Ammon's horn (tissue), 1 donor: ENCODE results near the gene CPA2.
"Not testable (repeated sequence)": the region's sequence is repeated elsewhere in the genome, so short reads cannot be mapped to it uniquely, and the experiment has no call there.

Experiments
- DNase-seq: peaks from one replicate; pipeline ENCODE4 v3.0.0-alpha.2; 2016; ENCODE audit warnings: low spot score

Gene CPA2

DNA sequence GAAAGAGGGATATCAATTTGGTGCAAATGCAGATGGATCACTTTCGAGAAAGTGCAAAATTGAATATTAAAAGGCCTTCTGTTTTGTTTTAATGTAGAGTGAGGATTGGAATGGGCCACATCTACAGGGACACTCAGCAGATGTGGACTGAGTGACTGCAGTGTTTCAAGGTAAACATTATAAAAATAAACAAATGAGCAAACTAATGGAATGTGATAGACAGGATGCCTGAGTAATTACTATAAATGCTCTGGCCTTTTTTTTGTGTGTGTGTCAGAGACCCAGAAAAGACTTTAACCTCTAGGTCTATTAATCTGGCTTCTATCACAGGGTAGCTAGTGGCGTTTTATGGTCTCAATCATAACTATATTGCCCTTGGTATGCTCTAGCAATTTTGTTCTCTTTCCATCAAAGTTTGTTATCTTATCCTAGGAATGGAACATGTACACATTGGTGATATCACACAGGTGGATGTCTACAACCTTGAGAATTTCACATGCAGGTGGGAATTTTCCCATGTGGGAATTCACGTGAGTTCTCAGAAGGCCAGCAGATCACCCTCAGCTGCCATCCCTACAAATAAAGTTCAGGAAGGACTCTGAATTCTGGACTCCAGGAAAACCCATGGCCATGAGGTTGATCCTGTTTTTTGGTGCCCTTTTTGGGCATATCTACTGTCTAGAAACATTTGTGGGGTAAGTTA lies at the start of gene CPA2:
CPA2 (plus strand) TSS at position 606 of the 703 bp plus-strand sequence; CDS start at position 625, 19 bp downstream.
- no peak for DNase-seq

DNA sequence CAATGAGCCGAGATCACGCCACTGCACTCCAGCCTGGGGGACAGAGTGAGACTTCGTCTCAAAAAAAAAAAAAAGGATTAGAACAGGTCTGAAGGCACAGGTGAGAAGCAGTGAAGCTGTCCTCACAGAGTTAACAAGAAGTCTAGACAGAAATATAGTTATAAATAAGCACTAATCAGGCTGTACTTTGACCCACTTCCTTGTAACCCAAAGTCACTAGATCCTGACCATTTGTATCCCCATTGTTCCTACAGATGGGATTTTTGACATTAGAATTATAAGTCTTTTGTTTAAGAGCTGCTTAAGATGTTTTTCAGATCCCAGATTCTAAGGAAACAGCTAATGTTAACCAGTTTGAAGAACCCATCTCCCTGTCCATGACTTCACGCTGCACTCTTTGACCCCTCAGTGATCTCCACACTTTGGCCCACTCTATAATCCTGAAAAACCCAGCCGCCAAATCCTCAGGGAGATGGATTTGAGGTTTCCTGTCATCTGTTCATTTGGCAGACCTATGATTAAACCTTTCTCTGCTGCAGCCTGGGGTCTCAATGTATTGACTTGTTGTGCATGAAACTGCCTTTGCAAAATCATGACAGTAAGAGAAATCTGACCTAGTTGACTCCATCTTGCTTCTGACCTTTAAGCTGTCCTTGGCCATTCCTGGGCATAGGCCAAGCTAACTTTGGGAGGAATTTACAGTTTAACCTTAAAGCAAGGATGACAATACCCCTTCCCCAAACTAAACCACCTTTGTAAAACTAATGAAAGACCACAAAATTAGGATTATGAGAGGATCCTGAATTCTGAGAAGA lies 47.6 kb upstream of the CPA2 start:
- DNase-seq, result no peak

DNA sequence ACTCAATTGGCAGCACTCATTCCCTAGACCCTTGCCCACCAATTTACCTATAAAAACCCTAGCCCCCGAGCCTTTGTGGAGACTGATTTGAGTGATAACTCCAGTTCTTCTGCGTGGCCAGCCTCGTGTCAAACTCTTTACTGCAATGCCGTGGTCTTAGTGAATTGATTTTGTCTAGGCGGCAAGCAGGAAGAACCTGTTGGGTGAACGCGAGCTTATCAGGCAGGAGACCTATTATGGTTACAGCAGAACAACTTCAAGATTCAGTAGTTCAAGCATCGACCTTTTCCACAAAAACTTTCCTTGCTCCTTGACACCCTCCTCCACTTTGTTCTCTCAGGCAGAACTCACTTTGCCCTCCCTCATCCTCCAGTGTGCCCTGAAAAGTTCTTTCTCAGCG lies 46.8 kb upstream of the CPA2 start:
- no peak for DNase-seq

DNA sequence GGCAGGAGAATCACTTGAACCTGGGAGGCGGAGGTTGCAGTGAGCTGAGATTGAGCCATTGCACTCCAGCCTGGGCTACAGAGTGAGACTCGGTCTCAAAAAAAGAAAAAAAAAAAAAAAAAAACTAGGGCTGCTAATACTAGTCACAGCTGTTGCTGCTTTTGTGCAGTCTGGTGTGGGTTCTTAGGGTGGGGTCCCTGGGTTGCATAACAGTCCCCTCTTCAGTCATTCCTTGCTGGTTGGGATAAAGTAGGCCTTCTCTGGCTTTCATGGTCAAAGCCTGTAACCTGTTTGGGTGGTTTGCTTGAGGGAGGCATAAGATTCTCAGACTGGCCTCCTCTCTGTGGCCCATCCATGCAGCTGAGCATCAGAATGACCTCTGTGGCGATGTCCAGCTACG lies 44.9 kb upstream of the CPA2 start:
- no peak for DNase-seq

DNA sequence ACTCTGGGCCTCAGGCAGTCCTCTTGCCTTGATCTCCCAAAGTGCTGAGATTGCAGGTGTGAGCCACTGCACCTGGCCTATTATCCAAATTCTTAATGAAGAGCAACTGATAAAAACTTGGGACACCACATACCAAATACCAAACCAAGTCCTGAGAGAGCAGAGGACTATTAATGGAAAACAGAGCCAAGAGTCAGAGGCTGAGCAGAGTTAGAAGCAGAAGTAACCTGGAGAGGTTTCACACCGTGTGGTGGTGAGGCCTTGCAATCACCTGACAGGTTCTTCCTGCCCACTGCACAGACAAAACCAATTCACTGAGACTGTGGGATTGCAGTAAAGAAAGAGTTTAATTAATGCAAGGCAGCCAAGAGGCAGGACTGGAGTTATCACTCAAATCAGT lies 43.0 kb upstream of the CPA2 start:
- DNase-seq, result no peak

DNA sequence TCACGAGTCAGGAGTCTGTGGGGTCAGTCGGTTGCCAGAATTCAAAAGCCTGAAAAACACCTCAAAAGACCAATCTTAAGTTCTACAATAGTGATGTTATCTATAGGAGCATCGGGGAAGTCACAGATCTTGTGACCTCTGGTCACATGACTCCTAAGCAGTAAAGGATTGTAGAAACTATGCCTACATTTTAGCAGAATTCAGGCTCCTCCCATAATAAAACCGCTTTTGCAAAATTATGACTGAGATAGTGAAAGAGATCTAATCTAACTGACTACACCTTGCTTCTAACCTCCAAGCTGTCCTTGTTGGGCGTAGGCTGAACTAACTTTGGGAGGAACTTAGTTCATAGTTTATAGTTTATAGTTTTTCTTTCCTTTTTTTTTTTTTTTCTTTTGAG lies 42.5 kb upstream of the CPA2 start:
- no peak for DNase-seq

DNA sequence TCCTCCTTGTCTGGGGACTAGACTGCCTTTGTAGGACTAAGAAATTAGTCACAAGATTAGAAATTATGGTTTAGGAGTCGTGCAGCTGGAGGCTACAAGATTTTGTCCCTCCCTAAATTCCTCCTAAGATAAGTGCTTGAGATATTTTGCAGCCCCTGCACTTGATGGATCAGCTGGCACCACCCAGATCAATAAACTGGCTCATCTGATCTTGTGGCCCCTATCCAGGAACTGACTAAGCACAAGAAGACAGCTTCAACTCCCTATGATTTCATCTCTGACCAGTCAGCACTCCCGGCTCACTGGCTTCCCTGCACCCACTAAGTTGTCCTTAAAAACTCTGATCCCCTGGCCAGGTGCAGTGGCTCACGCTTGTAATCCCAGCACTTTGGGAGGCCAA lies 41.7 kb upstream of the CPA2 start:
- DNase-seq, result not testable (repeated sequence)

DNA sequence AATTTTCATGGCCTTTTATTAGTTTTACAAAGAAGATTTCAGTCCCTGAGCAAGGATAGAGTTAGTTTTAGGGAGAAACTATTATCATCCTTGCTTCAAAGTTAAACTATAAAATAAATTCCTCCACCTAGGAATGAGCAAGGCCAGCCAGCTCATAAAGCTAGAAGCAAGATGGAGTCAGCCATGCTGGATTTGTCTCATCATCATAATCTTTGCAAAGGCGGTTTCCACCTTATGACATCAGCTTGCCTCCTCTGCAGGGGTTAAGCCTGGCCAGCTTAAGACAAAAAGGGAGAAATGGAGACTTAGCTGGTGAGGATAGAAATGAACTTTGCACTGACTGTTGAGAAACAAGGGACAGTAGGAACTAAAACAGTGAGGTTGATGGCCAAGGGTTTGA lies 40.3 kb upstream of the CPA2 start:
- DNase-seq, result no peak

DNA sequence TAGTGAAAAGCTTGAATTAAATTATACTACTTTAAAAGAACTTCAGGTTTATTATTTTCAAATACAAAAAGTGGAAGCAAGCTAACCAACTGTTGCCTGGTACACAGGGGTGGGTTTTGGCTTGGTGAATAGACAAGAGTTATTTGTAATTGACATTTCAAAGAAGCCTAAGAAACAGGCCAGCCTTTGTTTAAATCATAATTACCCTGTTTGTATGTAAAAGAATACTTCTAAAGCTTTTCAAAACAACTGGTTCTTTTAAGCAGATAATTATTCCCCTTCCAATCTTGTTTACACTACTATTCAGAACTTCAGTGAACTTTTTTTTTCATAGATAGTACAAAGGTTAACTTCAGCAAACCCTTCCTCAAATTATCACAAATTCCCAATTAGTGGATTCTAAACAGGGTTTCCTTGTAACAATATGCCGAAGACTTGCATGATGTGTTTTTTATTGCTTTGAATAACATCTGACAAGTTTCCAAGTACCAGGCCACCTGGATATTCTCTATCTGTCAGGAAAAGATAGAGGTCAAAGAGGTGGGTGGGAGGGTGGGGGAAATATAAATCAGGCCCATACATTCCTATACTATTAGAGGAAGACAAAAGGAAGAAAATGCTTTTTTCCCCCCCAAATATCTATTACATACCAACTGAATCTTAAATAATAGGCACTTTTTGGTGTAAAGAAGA lies 38.6 kb upstream of the CPA2 start:
- DNase-seq, result peak; percentile 67

DNA sequence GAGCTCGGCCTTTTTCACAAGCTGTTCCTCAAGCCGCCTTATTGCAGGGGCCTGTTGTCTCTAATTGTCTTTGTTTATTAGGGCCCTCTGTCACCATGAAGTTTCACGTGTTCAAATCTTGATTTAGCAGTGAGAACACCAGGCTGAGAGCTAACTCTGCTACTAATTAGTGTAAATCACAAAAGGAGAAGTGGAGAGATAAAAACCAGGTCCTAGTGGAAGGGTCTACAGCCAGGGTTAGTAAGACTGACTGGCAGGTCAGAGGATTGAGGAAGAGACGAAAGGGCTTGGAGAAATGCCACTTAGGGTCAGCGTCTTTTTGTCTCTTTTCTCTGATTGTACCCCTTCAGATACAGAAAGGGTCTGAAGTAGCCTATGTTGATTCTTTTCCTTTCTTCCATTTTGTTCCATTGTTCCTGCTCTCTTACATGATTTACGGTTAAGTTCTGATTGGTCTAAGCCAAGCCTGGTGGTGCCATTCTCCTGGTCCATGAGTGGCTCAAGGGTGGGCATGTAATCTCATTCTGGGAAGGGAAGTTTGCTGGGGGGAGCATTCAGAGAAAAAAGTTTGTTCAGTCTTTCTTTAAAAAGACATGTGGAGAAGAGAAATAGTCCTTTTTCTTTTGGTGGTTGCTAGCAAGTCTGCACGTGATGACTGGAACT lies 37.7 kb upstream of the CPA2 start:
- no peak for DNase-seq

DNA sequence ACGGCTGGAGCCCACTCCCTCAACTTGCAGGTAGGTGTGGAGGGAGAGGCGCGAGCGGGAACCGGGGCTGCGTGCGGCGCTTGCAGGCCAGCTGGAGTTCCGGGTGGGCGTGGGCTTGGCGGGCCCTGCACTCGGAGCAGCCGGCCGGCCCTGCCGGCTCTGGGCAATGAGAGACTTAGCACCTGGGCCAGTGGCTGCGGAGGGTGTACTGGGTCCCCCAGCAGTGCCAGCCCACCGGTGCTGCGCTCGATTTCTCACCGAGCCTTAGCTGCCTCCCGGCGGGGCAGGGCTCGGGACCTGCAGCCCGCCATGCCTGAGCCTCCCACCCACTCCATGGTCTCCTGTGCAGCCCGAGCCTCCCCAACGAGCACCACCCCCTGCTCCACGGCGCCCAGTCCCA lies 36.7 kb upstream of the CPA2 start:
- not testable (repeated sequence) for DNase-seq

DNA sequence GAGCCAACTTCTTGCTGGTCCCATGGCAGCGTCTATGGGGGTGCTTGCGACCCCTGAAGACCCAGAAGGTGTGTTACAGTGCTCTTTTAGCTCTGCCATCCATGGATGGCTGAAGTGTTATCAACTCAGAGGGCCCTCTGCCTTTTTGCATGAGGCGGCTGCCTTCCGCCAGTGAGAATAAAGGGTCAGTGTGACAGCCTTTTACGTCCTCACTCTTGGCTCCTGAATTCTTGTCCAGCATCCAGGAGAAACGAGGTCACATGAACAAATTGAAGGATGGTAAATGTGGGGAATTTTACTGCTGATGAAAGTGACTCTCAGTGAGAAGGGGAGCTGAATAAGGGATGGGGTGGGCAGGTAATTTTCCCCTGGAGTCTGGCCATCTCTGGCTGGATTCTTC lies 34.9 kb upstream of the CPA2 start:
- DNase-seq, result peak; percentile 14

DNA sequence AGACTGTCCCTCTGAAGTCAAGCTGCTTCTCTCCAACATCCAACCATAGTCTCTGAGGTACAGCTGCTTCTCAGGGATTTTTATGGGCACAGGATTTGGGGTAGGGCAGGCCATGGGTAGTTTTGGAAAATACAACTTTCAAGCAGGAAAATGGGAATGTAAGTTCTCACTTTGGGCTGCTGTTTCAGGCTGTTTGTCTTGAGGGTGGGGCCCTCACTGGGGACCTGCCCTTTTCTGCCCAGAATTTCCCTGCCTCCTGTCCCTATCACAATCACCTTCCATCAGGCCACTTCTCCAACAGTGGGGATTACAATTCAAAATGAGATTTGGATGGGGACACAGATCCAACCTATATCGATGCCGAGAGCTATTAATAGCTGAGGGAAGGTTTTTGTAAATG lies 34.5 kb upstream of the CPA2 start:
- DNase-seq, result no peak

DNA sequence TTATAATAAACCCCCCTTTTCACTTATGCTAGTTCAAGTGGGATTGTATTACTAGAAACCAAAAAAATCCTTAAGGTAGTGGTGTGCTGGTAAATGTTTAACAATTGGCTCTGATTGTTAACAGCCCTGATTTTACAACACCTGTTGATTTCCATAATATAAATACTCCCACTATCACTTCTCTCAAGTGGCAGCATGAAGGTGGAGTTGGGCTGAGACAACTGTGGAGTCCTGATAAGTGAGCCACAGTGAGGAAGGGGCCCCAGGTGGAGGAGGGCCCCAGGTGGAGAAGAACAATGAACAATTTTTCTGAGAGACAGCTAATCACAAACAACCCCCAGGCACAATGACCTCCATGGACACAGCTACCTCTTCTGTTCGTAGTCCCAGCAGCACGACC lies 32.6 kb upstream of the CPA2 start:
- no peak for DNase-seq

DNA sequence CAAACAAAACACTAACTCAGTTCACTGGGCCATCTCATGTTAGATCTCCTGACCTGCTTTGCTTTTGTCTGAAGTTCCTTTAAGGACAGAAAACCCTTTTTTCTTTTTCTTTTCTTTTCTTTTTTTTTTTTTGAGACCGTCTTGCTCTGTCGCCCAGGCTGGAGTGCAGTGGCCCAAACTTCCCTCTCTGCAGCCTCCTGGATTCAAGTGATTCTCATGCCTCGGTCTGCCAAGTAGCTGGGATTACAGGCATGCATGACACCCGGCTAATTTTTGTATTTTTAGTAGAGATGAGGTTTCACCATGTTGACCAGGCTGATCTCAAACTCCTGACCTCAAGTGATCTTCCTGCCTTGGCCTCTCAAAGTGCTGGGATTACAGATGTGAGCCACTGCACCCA lies 30.3 kb upstream of the CPA2 start:
- DNase-seq, result not testable (repeated sequence)

DNA sequence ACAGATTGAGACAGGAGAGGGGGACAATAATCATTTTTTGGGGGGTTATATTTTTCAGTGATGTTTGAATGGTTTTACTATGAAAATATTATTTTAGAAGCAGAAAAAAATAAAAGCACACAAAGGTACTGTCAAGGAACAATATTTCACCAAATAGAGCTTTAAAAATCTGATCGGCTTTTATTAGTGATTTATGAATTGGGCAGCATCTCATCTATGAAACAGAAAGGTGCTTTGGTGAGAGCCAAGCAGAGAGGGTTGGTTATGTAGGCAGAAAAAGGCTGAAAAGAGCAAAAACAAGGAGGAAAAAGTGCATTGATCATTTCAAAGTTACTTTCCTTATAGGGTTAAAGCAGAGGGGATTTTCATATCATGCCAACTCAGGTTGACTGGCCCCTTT lies 26.4 kb upstream of the CPA2 start:
- no peak for DNase-seq

DNA sequence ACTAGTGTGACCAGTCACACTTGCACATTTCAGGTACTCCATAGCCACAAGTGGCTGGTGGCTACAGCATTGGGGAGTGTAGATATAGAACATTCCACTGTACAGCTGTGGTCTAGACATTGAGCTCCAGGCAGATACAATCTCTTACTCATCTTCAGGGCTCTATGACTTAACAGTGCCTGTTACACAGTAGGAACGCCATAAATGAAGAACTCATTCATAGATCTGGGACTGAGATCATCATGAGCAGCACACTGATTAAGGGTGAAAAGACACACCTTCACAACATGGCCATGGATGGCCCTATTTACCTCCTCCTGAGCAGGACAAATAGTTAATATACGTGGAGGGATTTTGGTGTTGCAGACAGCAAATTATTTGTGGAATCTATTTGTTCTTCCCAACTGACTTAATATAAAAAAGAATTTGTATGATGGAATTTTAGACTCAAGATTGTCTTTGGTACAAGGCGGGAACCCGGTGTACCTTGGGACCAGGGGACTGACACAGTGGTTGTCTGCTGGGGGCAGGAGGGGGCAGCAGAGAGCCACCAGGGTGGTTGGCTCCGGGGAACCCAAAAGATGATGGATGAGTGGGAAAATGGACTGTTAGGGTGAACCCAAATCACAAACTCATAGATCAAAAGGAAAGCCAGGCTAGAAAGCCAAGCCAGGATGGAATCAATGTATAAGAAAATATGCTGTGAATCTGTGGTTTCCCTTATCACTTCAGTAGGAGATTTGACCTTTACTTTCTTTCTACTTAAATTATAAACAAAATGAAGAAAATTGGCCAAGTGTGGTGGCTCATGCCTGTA lies 24.3 kb upstream of the CPA2 start:
- peak; percentile 56 for DNase-seq

DNA sequence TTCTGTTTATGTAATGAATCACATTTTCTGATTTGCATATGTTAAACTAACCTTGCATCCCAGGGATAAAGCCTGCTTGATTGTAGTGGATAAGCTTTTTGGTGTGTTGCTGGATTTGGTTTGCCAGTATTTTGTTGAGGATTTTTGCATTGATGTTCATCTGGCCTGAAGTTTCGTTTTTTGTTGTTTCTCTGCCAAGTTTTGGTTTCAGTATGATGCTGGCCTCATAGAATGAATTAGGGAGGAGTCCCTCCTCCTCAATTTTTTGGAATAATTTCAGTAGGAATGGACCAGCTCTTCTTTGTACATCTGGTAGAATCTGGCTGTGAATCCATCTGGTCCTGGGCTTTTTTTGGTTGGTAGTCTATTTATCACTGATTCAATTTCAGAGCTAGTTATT lies 23.2 kb upstream of the CPA2 start:
- not testable (repeated sequence) for DNase-seq

DNA sequence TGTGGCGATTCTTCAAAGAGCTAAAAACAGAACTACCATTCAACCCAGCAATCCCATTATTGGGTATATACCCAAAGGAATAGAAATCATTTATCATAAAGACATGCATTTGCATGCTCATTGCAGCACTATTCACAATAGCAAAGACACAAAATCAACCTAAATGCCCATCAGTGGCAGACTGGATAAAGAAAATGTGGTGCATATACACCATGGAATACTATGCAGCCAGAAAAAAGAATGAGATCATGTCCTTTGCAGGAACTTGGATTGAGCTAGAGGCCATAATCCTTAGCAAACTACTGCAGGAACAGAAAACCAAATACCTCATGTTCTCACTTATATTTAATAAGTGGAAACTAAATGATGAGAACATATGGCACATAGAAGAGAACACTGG lies 20.2 kb upstream of the CPA2 start:
- not testable (repeated sequence) for DNase-seq

DNA sequence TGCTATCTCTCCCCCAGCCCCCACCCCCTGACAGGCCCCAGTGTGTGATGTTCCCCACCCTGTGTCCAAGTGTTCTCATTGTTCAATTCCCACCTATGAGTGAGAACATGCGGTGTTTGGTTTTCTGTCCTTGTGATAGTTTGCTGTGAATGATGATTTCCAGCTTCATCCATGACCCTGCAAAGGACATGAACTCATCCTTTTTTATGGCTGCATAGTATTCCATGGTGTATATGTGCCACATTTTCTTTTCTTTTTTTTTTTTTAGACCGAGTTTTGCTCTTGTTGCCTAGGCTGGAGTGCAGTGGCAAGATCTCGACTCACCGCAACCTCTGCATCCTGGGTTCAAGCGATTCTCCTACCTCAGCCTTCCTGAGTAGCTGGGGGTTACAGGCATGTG lies 17.8 kb upstream of the CPA2 start:
- not testable (repeated sequence) for DNase-seq

DNA sequence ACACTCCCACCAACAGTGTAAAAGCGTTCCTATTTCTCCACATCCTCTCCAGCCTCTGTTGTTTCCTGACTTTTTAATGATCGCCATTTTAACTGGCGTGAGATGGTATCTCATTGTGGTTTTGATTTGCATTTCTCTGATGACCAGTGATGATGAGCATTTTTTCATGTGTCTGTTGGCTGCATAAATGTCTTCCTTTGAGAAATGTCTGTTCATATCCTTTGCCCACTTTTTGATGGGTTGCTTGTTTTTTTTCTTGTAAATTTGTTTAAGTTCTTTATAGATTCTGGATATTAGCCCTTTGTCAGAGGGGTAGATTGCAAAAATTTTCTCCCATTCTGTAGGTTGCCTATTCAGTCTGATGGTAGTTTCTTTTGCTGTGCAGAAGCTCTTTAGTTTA lies 17.0 kb upstream of the CPA2 start:
- DNase-seq, result not testable (repeated sequence)

DNA sequence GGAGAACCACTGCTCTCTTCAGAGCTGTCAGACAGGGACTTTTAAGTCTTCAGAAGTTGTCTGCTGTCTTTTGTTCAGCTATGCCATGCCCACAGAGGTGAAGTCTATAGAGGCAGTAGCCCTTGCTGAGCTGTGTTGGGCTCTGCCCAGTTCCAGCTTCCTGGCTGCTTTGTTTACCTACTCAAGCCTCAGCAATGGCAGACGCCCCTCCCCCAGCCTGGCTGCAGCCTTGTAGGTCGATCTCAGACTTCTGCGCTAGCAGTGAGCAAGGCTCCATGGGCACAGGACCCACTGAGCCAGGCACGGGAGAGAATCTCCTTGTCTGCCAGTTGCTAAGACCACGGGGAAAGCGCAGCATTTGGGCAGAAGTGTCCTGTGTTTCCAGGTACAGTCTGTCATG lies 12.1 kb upstream of the CPA2 start:
- DNase-seq, result no peak
